Activated naive CD4-positive, alpha-beta T cell treated with anti-CD3 and anti-CD28 coated beads for 36 hours (primary cell): Measurements from ENCODE around the gene ARL15. TPM values are rescaled to one million over a fixed set of nuclear protein-coding genes. Genes with fewer than 3 reads are reported as not detected.
A peak's percentile ranks its signal among the peaks of the same experiment; 100 is the strongest.

Experiments used
- CTCF ChIA-PET: fragments of 350-600 bp; sonication (Branson Sonifier 250); formaldehyde crosslinking; loops from one replicate; lab custom pipeline; 2021; ENCODE audit warnings: antibody characterized with exemption; lab: Charles Lee
- DNase-seq: peaks from one replicate; pipeline ENCODE4 v3.0.0-alpha.2; 2020
- H3K27ac Mint-ChIP-seq: one replicate; pipeline ENCODE4 v1.8.0; 2021; ENCODE audit warnings: mild to moderate bottlenecking, mixed read lengths
- H3K27me3 Mint-ChIP-seq: one replicate; pipeline ENCODE4 v1.8.0; 2021; ENCODE audit warnings: low read depth, mixed read lengths
- H3K36me3 Mint-ChIP-seq: one replicate; pipeline ENCODE4 v1.8.0; 2021; ENCODE audit warnings: low read depth, mixed read lengths
- H3K4me1 Mint-ChIP-seq: one replicate; pipeline ENCODE4 v1.8.0; 2021; ENCODE audit warnings: low read depth, mixed read lengths
- H3K4me3 Mint-ChIP-seq: one replicate; pipeline ENCODE4 v1.8.0; 2021; ENCODE audit warnings: mild to moderate bottlenecking, moderate library complexity, mixed read lengths
- H3K9me3 Mint-ChIP-seq: one replicate; pipeline ENCODE4 v1.8.0; 2021; ENCODE audit warnings: mixed read lengths
- intact Hi-C: fragments of 100-400 bp; cut with micrococcal nuclease; formaldehyde crosslinking; loops from one replicate; pipeline ENCODE4 v1.15.1; 2023
- total RNA-seq, 2 experiments: library from RNA; stranded (reverse); gene quantifications; one replicate each; pipeline ENCODE4 v1.2.3, GENCODE V29; 2021

ARL15 gene
- total RNA-seq, 2 experiments from 2014 or later: 6.7 to 7.0 TPM

- CTCF ChIA-PET: interaction anchor here (0.6 to 2.8 kb wide), 7 partner anchors 64 to 1639 kb away, joined by 3 to 12 read pairs (median 3); no protein-coding TSS in a partner anchor
- no peaks in the 10 kb centered on the region for H3K9me3 Mint-ChIP-seq
- peak overlapping the region; percentile 84 for H3K27ac Mint-ChIP-seq
- intact Hi-C loops: loop anchor here (1.0 to 10.0 kb wide), 12 partner anchors 68 to 1509 kb away; partner anchors contain the start of genes DHX29, MTREX and NDUFS4
- DNase-seq: no peak
- H3K4me1 Mint-ChIP-seq: peaks cover 24% of the 10 kb centered on the region
- H3K4me3 Mint-ChIP-seq: peak overlapping the region; percentile 89
- H3K36me3 Mint-ChIP-seq: no peaks in the 10 kb centered on the region
- no peaks in the 10 kb centered on the region for H3K27me3 Mint-ChIP-seq
Measured at GRCh38 chr5:54311176-54311677, 854 bp upstream of the ARL15 start.

GRCh38 chr5:54309691-54310432 lies 511 bp downstream of the ARL15 start:
- intact Hi-C loops: loop anchor here (1.0 to 10.0 kb wide), 14 partner anchors 82 to 1508 kb away; partner anchors contain the start of genes DHX29, MOCS2, MTREX and NDUFS4
- peaks cover 24% of the 10 kb centered on the region for H3K4me1 Mint-ChIP-seq

GRCh38 chr5:54309276-54309675 lies 1.1 kb downstream of the ARL15 start:
- Mint-ChIP-seq H3K36me3 (no peaks in the 10 kb centered on the region), H3K27ac (peak overlapping the region; percentile 11), H3K4me1 (peaks cover 24% of the 10 kb centered on the region), H3K4me3 (peak overlapping the region; percentile 89), H3K9me3 (no peaks in the 10 kb centered on the region), H3K27me3 (no peaks in the 10 kb centered on the region)
- intact Hi-C loops: no loop called here
- no peak for DNase-seq
- CTCF ChIA-PET: interaction anchor here (1.6 kb wide), 1 partner anchor 180 kb away, joined by 4 read pairs; no protein-coding TSS in a partner anchor

More at GRCh38 chr5:54309691-54310432, 511 bp downstream of the ARL15 start:
- CTCF ChIA-PET: interaction anchor here (0.6 to 2.8 kb wide), 5 partner anchors 66 to 180 kb away, joined by 3 to 12 read pairs (median 4); no protein-coding TSS in a partner anchor
- peak overlapping the region; percentile 84 for H3K27ac Mint-ChIP-seq
- H3K9me3 Mint-ChIP-seq: no peaks in the 10 kb centered on the region
- no peaks in the 10 kb centered on the region for H3K27me3 Mint-ChIP-seq
- peak; percentile 47 for DNase-seq
- no peaks in the 10 kb centered on the region for H3K36me3 Mint-ChIP-seq
- H3K4me3 Mint-ChIP-seq: peak overlapping the region; percentile 89

- Mint-ChIP-seq H3K36me3 (no peaks in the 10 kb centered on the region), H3K9me3 (no peaks in the 10 kb centered on the region), H3K4me3 (no peak overlapping the region), H3K27me3 (no peaks in the 10 kb centered on the region), H3K4me1 (peaks cover 26% of the 10 kb centered on the region), H3K27ac (no peak overlapping the region)
- DNase-seq: no peak
- intact Hi-C loops: no loop called here
- CTCF ChIA-PET: interaction anchor here (1.4 kb wide), 1 partner anchor 64 kb away, joined by 5 read pairs; no protein-coding TSS in a partner anchor
Measured at GRCh38 chr5:54307583-54307982, 2.8 kb downstream of the ARL15 start.

- H3K4me3 Mint-ChIP-seq: no peak overlapping the region
Measured at GRCh38 chr5:54306893-54307292, 3.5 kb downstream of the ARL15 start.

GRCh38 chr5:54305737-54306136 lies 4.6 kb downstream of the ARL15 start:
- CTCF ChIA-PET: no interaction called here
- no peaks in the 10 kb centered on the region for H3K36me3 Mint-ChIP-seq
- H3K27me3 Mint-ChIP-seq: no peaks in the 10 kb centered on the region
- intact Hi-C loops: no loop called here
- no peak overlapping the region for H3K4me3 Mint-ChIP-seq
- H3K4me1 Mint-ChIP-seq: peaks cover 34% of the 10 kb centered on the region
- no peak for DNase-seq
- no peak overlapping the region for H3K27ac Mint-ChIP-seq
- H3K9me3 Mint-ChIP-seq: no peaks in the 10 kb centered on the region

More at GRCh38 chr5:54306893-54307292, 3.5 kb downstream of the ARL15 start:
- Mint-ChIP-seq H3K36me3 (no peaks in the 10 kb centered on the region), H3K27me3 (no peaks in the 10 kb centered on the region), H3K9me3 (no peaks in the 10 kb centered on the region), H3K27ac (no peak overlapping the region), H3K4me1 (peaks cover 27% of the 10 kb centered on the region)
- DNase-seq: no peak
- CTCF ChIA-PET: interaction anchor here (1.4 kb wide), 1 partner anchor 63 kb away, joined by 5 read pairs; no protein-coding TSS in a partner anchor
- intact Hi-C loops: no loop called here

- no peak for DNase-seq
- H3K27me3 Mint-ChIP-seq: no peaks in the 10 kb centered on the region
- H3K27ac Mint-ChIP-seq: no peak overlapping the region
- intact Hi-C loops: no loop called here
- H3K4me1 Mint-ChIP-seq: peaks cover 29% of the 10 kb centered on the region
- H3K4me3 Mint-ChIP-seq: no peak overlapping the region
- H3K36me3 Mint-ChIP-seq: no peaks in the 10 kb centered on the region
- H3K9me3 Mint-ChIP-seq: no peaks in the 10 kb centered on the region
- CTCF ChIA-PET: no interaction called here
Measured at GRCh38 chr5:54304040-54304439, 6.3 kb downstream of the ARL15 start.

GRCh38 chr5:54302267-54302687 lies 8.1 kb downstream of the ARL15 start:
- Mint-ChIP-seq H3K27ac (no peak overlapping the region), H3K36me3 (no peaks in the 10 kb centered on the region), H3K4me3 (no peak overlapping the region), H3K27me3 (no peaks in the 10 kb centered on the region), H3K4me1 (peaks cover 29% of the 10 kb centered on the region), H3K9me3 (no peaks in the 10 kb centered on the region)
- DNase-seq: no peak
- intact Hi-C loops: no loop called here
- CTCF ChIA-PET: no interaction called here

GRCh38 chr5:54301849-54302248 lies 8.5 kb downstream of the ARL15 start:
- intact Hi-C loops: no loop called here

GRCh38 chr5:54301220-54301619 lies 9.2 kb downstream of the ARL15 start:
- Mint-ChIP-seq H3K9me3 (no peaks in the 10 kb centered on the region), H3K27ac (no peak overlapping the region)
- intact Hi-C loops: no loop called here

More at GRCh38 chr5:54301849-54302248, 8.5 kb downstream of the ARL15 start:
- no peak overlapping the region for H3K27ac Mint-ChIP-seq
- H3K27me3 Mint-ChIP-seq: no peaks in the 10 kb centered on the region
- H3K36me3 Mint-ChIP-seq: no peaks in the 10 kb centered on the region
- no peak overlapping the region for H3K4me3 Mint-ChIP-seq
- no peaks in the 10 kb centered on the region for H3K9me3 Mint-ChIP-seq
- H3K4me1 Mint-ChIP-seq: peaks cover 26% of the 10 kb centered on the region
- CTCF ChIA-PET: no interaction called here
- DNase-seq: no peak

GRCh38 chr5:54298947-54299346 lies 11.4 kb downstream of the ARL15 start:
- H3K9me3 Mint-ChIP-seq: no peaks in the 10 kb centered on the region

More at GRCh38 chr5:54301220-54301619, 9.2 kb downstream of the ARL15 start:
- no peak for DNase-seq
- H3K4me1 Mint-ChIP-seq: peaks cover 24% of the 10 kb centered on the region
- CTCF ChIA-PET: no interaction called here
- no peaks in the 10 kb centered on the region for H3K36me3 Mint-ChIP-seq
- no peak overlapping the region for H3K4me3 Mint-ChIP-seq
- H3K27me3 Mint-ChIP-seq: no peaks in the 10 kb centered on the region

GRCh38 chr5:54296386-54296785 lies 14.0 kb downstream of the ARL15 start:
- no peak overlapping the region for H3K27ac Mint-ChIP-seq
- intact Hi-C loops: no loop called here
- CTCF ChIA-PET: no interaction called here
- DNase-seq: no peak
- no peak overlapping the region for H3K4me3 Mint-ChIP-seq
- no peaks in the 10 kb centered on the region for H3K9me3 Mint-ChIP-seq
- H3K4me1 Mint-ChIP-seq: peaks cover 27% of the 10 kb centered on the region
- no peaks in the 10 kb centered on the region for H3K27me3 Mint-ChIP-seq
- H3K36me3 Mint-ChIP-seq: no peaks in the 10 kb centered on the region

More at GRCh38 chr5:54298947-54299346, 11.4 kb downstream of the ARL15 start:
- Mint-ChIP-seq H3K27me3 (no peaks in the 10 kb centered on the region), H3K27ac (no peak overlapping the region), H3K4me1 (peaks cover 32% of the 10 kb centered on the region), H3K4me3 (no peak overlapping the region), H3K36me3 (no peaks in the 10 kb centered on the region)
- CTCF ChIA-PET: no interaction called here
- intact Hi-C loops: no loop called here
- no peak for DNase-seq
